Transverse colon (tissue), 3 donors: ENCODE measurements around the gene MED10.

ENCODE experiments used
- CTCF ChIP-seq, 5 experiments: fragments of 200-600 bp in 3 of 5; fragments of 450-650 bp in 2 of 5; sonication (generic) in 3 of 5; IDR thresholded peaks; 1 replicate in 2 of 5; 2 replicates in 3 of 5; pipeline ENCODE4 v1.5.1; 2016 to 2017; ENCODE audit warnings: antibody characterized with exemption in 5 of 5, inconsistent platforms in 3 of 5, mild to moderate bottlenecking in 2 of 5, moderate library complexity in 1 of 5
- EP300 ChIP-seq: sonication (generic); formaldehyde crosslinking; IDR thresholded peaks from one replicate; pipeline ENCODE4 v1.6.1; 2017; ENCODE audit warnings: antibody characterized with exemption, low read depth
- POLR2A ChIP-seq: fragments of 450-650 bp; IDR thresholded peaks from one replicate; pipeline ENCODE4 v1.6.1; 2016; ENCODE audit warnings: antibody characterized with exemption, mild to moderate bottlenecking, moderate library complexity

GRCh38 chr5:6344593-6344989, 33.8 kb downstream of the MED10 start:
- TF ChIP-seq CTCF (IDR thresholded peaks at IDR 0.05) (no peak), POLR2A (no peak), EP300 (no peak)
